Activated naive CD4-positive, alpha-beta T cell treated with anti-CD3 and anti-CD28 coated beads, Interleukin-2, amount 10 ng/mL, durations not matched to agents 7 days and 5 days (primary cell): ENCODE measurements around the gene NOS3.

Source experiments
- CTCF ChIA-PET: fragments of 350-600 bp; sonication (Branson Sonifier 250); formaldehyde crosslinking; loops from one replicate; lab custom pipeline; 2021; ENCODE audit warnings: antibody characterized with exemption; lab: Charles Lee
- DNase-seq: peaks from one replicate; pipeline ENCODE4 v3.0.0-alpha.2; 2020
- H3K27ac Mint-ChIP-seq: one replicate; pipeline ENCODE4 v1.8.0; 2021; ENCODE audit warnings: mild to moderate bottlenecking, moderate library complexity, mixed read lengths
- H3K27me3 Mint-ChIP-seq: one replicate; pipeline ENCODE4 v1.8.0; 2021; ENCODE audit warnings: mild to moderate bottlenecking, mixed read lengths
- H3K36me3 Mint-ChIP-seq: one replicate; pipeline ENCODE4 v1.8.0; 2021; ENCODE audit warnings: mixed read lengths
- H3K4me1 Mint-ChIP-seq: one replicate; pipeline ENCODE4 v1.8.0; 2021; ENCODE audit warnings: mixed read lengths
- H3K4me3 Mint-ChIP-seq: one replicate; pipeline ENCODE4 v1.8.0; 2021; ENCODE audit warnings: mild to moderate bottlenecking, moderate library complexity, mixed read lengths
- H3K9me3 Mint-ChIP-seq: one replicate; pipeline ENCODE4 v1.8.0; 2021; ENCODE audit warnings: mixed read lengths

Gene NOS3

GRCh38 chr7:150955519-150956394, 35.1 kb upstream of the NOS3 start:
- Mint-ChIP-seq H3K4me1 (peaks cover 16% of the 10 kb centered on the region), H3K36me3 (no peaks in the 10 kb centered on the region), H3K4me3 (no peak overlapping the region), H3K27me3 (peaks cover 71% of the 10 kb centered on the region), H3K9me3 (no peaks in the 10 kb centered on the region), H3K27ac (no peak overlapping the region)
- CTCF ChIA-PET = interaction anchor here (1.0 kb wide), 1 partner anchor 30 kb away, joined by 4 read pairs; no protein-coding TSS in a partner anchor
- no peak for DNase-seq

GRCh38 chr7:150956395-150957132, 34.3 kb upstream of the NOS3 start:
- H3K27me3 Mint-ChIP-seq = peaks cover 79% of the 10 kb centered on the region
- CTCF ChIA-PET = interaction anchor here (0.9 to 1.1 kb wide), 2 partner anchors 28 to 155 kb away, joined by 3 read pairs; no protein-coding TSS in a partner anchor
- peaks cover 16% of the 10 kb centered on the region for H3K4me1 Mint-ChIP-seq
- H3K36me3 Mint-ChIP-seq = no peaks in the 10 kb centered on the region
- no peak for DNase-seq
- no peaks in the 10 kb centered on the region for H3K9me3 Mint-ChIP-seq
- H3K4me3 Mint-ChIP-seq = no peak overlapping the region
- H3K27ac Mint-ChIP-seq = no peak overlapping the region

GRCh38 chr7:150957133-150958020, 33.4 kb upstream of the NOS3 start:
- H3K27me3 Mint-ChIP-seq = peaks cover 85% of the 10 kb centered on the region
- H3K36me3 Mint-ChIP-seq = no peaks in the 10 kb centered on the region
- CTCF ChIA-PET = interaction anchor here (0.9 to 1.1 kb wide), 2 partner anchors 27 to 154 kb away, joined by 3 read pairs; no protein-coding TSS in a partner anchor
- H3K9me3 Mint-ChIP-seq = no peaks in the 10 kb centered on the region
- H3K4me1 Mint-ChIP-seq = peaks cover 17% of the 10 kb centered on the region
- no peak overlapping the region for H3K27ac Mint-ChIP-seq
- DNase-seq = no peak
- H3K4me3 Mint-ChIP-seq = no peak overlapping the region

GRCh38 chr7:150958062-150958552, 32.7 kb upstream of the NOS3 start:
- no peak overlapping the region for H3K4me3 Mint-ChIP-seq
- H3K4me1 Mint-ChIP-seq = peaks cover 19% of the 10 kb centered on the region
- no peaks in the 10 kb centered on the region for H3K36me3 Mint-ChIP-seq
- CTCF ChIA-PET = interaction anchor here (6.1 kb wide), 1 partner anchor 60 kb away, joined by 47 read pairs; no protein-coding TSS in a partner anchor
- H3K27ac Mint-ChIP-seq = no peak overlapping the region
- no peak for DNase-seq
- no peaks in the 10 kb centered on the region for H3K9me3 Mint-ChIP-seq
- peaks cover 89% of the 10 kb centered on the region for H3K27me3 Mint-ChIP-seq

GRCh38 chr7:150958597-150958996, 32.2 kb upstream of the NOS3 start:
- CTCF ChIA-PET = interaction anchor here (1.5 to 6.1 kb wide), 4 partner anchors 26 to 152 kb away, joined by 3 to 47 read pairs (median 6); no protein-coding TSS in a partner anchor
- no peak for DNase-seq
- Mint-ChIP-seq H3K36me3 (no peaks in the 10 kb centered on the region), H3K27ac (no peak overlapping the region), H3K27me3 (peaks cover 88% of the 10 kb centered on the region), H3K9me3 (no peaks in the 10 kb centered on the region), H3K4me3 (no peak overlapping the region), H3K4me1 (peaks cover 19% of the 10 kb centered on the region)

- CTCF ChIA-PET = interaction anchor here (1.5 to 6.1 kb wide), 4 partner anchors 25 to 152 kb away, joined by 3 to 47 read pairs (median 6); no protein-coding TSS in a partner anchor
- Mint-ChIP-seq H3K36me3 (no peaks in the 10 kb centered on the region), H3K4me3 (no peak overlapping the region), H3K4me1 (peaks cover 19% of the 10 kb centered on the region), H3K27me3 (peaks cover 85% of the 10 kb centered on the region), H3K27ac (no peak overlapping the region), H3K9me3 (no peaks in the 10 kb centered on the region)
- DNase-seq = no peak
These were observed 31.7 kb upstream of the NOS3 start for GRCh38 chr7:150959081-150959480.

- Mint-ChIP-seq H3K4me1 (peaks cover 19% of the 10 kb centered on the region), H3K4me3 (no peak overlapping the region), H3K27me3 (peaks cover 85% of the 10 kb centered on the region), H3K36me3 (no peaks in the 10 kb centered on the region), H3K9me3 (no peaks in the 10 kb centered on the region), H3K27ac (no peak overlapping the region)
- CTCF ChIA-PET = interaction anchor here (0.6 to 6.3 kb wide), 10 partner anchors 9 to 151 kb away, joined by 3 to 91 read pairs (median 5); no protein-coding TSS in a partner anchor
- peak; percentile 62 for DNase-seq
These were observed 30.8 kb upstream of the NOS3 start for GRCh38 chr7:150959739-150960734.

- peaks cover 83% of the 10 kb centered on the region for H3K27me3 Mint-ChIP-seq
These were observed 29.1 kb upstream of the NOS3 start for GRCh38 chr7:150961510-150962289.

GRCh38 chr7:150962290-150962552, 28.6 kb upstream of the NOS3 start:
- Mint-ChIP-seq H3K4me3 (no peak overlapping the region), H3K27me3 (peaks cover 77% of the 10 kb centered on the region), H3K36me3 (no peaks in the 10 kb centered on the region), H3K9me3 (no peaks in the 10 kb centered on the region), H3K4me1 (peaks cover 18% of the 10 kb centered on the region), H3K27ac (no peak overlapping the region)
- DNase-seq = no peak
- CTCF ChIA-PET = interaction anchor here (0.6 to 6.3 kb wide), 28 partner anchors 8 to 186 kb away, joined by 3 to 91 read pairs (median 5); partner anchors contain the start of genes ABCB8, ATG9B and NOS3

More at GRCh38 chr7:150961510-150962289, 29.1 kb upstream of the NOS3 start:
- Mint-ChIP-seq H3K36me3 (no peaks in the 10 kb centered on the region), H3K9me3 (no peaks in the 10 kb centered on the region), H3K4me3 (no peak overlapping the region), H3K27ac (no peak overlapping the region), H3K4me1 (peaks cover 19% of the 10 kb centered on the region)
- DNase-seq = no peak
- CTCF ChIA-PET = interaction anchor here (1.1 to 6.3 kb wide), 20 partner anchors 8 to 150 kb away, joined by 3 to 91 read pairs (median 6); partner anchors contain the start of genes ABCB8 and NOS3

- CTCF ChIA-PET = interaction anchor here (0.6 to 6.3 kb wide), 38 partner anchors 8 to 270 kb away, joined by 3 to 91 read pairs (median 5); partner anchors contain the start of genes ABCB8, ATG9B and NOS3
- no peak overlapping the region for H3K4me3 Mint-ChIP-seq
- H3K36me3 Mint-ChIP-seq = no peaks in the 10 kb centered on the region
- H3K27me3 Mint-ChIP-seq = peaks cover 72% of the 10 kb centered on the region
- DNase-seq = peak; percentile 77
- H3K4me1 Mint-ChIP-seq = peaks cover 18% of the 10 kb centered on the region
- no peaks in the 10 kb centered on the region for H3K9me3 Mint-ChIP-seq
- H3K27ac Mint-ChIP-seq = no peak overlapping the region
These were observed 28.0 kb upstream of the NOS3 start for GRCh38 chr7:150962553-150963399.
